Measurements from ENCODE around the gene PIKFYVE. TPM values are rescaled to one million over a fixed set of nuclear protein-coding genes. Genes with fewer than 3 reads are reported as not detected.
A peak's percentile ranks its signal among the peaks of the same experiment; 100 is the strongest.

Gene PIKFYVE
- total RNA-seq, 1 donor from 2014 or later: 13.9 TPM

DNA sequence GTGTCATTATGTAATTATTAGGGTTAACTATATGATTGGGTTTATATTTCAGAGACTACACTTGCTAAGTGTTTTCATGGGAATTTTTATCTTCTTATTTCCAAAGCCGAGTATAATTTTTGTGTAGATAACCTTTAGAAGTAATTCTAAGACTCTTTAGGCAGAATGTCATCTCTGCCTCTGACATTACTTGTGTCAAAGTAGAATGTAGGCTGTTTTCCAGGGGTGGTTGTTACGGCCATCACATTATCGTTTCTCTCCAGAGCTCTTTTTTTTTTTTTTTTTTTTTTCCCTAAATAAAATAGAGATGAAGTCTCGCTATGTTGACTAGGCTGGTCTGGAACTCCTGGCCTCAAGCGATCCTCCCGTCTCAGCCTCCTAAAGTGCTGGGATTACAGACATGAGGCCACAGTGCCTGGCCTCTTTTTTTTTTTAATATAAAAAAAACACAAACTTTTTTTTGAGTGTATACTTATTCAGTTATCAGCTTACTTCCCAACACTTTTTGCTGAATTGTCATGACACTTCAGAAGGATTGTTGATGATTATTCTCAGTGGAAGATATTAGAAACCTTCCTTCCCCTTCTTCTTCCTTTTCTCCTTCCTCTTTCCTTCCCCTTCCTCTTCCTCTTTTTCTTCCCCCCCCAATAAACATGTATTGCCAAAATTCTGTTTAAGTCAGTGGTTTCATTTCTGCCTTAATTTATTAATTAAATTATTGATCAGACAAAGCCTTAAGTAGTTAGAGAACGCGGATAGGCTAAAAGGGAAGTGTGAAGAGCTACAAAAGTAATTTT is 2.3 kb downstream of the PIKFYVE start:
- no peaks in the 10 kb centered on the region for H3K27me3 ChIP-seq (ENCODE audit: low read depth)
- peak overlapping the region; percentile 97 for H3K27ac ChIP-seq (replicated peaks)
- TF ChIP-seq, protein P1, sequence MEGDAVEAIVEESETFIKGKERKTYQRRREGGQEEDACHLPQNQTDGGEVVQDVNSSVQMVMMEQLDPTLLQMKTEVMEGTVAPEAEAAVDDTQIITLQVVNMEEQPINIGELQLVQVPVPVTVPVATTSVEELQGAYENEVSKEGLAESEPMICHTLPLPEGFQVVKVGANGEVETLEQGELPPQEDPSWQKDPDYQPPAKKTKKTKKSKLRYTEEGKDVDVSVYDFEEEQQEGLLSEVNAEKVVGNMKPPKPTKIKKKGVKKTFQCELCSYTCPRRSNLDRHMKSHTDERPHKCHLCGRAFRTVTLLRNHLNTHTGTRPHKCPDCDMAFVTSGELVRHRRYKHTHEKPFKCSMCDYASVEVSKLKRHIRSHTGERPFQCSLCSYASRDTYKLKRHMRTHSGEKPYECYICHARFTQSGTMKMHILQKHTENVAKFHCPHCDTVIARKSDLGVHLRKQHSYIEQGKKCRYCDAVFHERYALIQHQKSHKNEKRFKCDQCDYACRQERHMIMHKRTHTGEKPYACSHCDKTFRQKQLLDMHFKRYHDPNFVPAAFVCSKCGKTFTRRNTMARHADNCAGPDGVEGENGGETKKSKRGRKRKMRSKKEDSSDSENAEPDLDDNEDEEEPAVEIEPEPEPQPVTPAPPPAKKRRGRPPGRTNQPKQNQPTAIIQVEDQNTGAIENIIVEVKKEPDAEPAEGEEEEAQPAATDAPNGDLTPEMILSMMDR (IDR thresholded peaks at IDR 0.05; ENCODE audit: borderline replicate concordance): no peak
- intact Hi-C loops (cut with micrococcal nuclease): no loop called here
- no peak for DNase-seq
- no peaks in the 10 kb centered on the region for H3K9me3 ChIP-seq (replicated peaks)
- H3K4me3 ChIP-seq: peak overlapping the region; percentile 96
- peaks cover 17% of the 10 kb centered on the region for H3K36me3 ChIP-seq
- H3K4me1 ChIP-seq: peaks cover 48% of the 10 kb centered on the region

DNA sequence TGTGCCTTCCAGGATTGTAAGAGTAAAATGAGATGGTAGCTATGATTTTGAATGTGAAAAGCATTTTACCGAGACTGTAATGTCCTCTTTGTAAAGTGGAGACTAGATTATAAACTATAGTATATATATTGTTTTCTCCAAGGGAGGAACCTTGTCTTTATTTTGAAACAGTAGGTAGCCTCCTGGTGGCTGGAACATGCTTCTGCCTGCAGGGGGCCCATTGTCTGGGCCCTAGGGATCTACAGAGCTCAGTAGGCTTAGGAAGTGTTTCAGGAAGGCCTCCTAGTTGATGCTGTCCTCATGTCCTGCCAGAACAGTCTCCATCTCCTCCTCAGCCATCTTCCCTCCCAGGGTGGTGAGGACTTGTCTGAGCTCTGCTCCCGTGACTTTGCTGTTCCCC is 3.0 kb downstream of the PIKFYVE start:
- TF ChIP-seq, protein P1 (IDR thresholded peaks at IDR 0.05; ENCODE audit: borderline replicate concordance): no peak

DNA sequence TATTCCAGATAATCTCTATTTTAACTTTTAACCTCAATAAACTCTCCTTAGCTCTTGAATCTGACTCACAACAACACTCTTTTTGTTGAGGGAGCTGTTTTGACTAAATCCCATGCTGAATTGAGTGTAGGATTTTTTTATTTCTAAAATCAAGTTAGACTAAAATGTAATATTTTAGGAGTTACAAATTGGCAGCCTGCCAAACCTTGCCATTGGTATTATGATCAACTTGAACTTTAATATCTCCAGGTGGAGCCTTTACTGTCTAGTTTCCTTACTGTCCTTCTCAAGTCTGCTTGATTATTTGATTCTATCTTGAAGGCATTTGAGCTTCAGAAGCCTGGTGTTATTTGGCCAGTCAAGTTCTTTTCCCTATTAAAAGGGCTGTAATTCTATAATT is 8.7 kb downstream of the PIKFYVE start:
- Histone ChIP-seq H3K27me3 (ENCODE audit: low read depth) (no peaks in the 10 kb centered on the region), H3K27ac (replicated peaks) (no peak overlapping the region), H3K4me3 (no peak overlapping the region), H3K36me3 (peaks cover 80% of the 10 kb centered on the region), H3K4me1 (peaks cover under 1% of the 10 kb centered on the region), H3K9me3 (replicated peaks) (no peaks in the 10 kb centered on the region)
- no peak for DNase-seq
- TF ChIP-seq, protein P1 (IDR thresholded peaks at IDR 0.05; ENCODE audit: borderline replicate concordance): no peak
- intact Hi-C loops (cut with micrococcal nuclease): no loop called here

More for the DNA sequence above, 3.0 kb downstream of the PIKFYVE start:
- peaks cover 48% of the 10 kb centered on the region for H3K4me1 ChIP-seq
- DNase-seq: no peak
- H3K4me3 ChIP-seq: no peak overlapping the region
- H3K27ac ChIP-seq (replicated peaks): no peak overlapping the region
- intact Hi-C loops (cut with micrococcal nuclease): no loop called here
- no peaks in the 10 kb centered on the region for H3K27me3 ChIP-seq (ENCODE audit: low read depth)
- peaks cover 24% of the 10 kb centered on the region for H3K36me3 ChIP-seq
- no peaks in the 10 kb centered on the region for H3K9me3 ChIP-seq (replicated peaks)

DNA sequence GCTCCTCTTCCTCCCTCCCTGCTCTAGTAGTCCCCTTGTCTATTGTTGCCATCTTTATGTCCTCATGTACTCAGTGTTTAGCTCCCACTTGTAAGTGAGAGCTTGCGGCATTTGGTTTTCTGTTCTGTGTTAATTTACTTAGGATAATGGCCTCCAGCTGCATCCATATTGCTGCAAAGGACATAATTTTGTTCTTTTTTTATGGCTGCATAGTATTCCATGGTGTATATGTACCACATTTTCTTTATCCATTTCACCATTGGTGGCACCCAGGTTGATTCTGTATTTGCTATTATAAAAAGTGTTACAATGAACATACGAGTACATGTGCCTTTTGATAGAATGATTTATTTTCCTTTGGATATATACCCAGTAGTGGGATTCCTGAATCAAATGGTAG is 12.5 kb downstream of the PIKFYVE start:
- Histone ChIP-seq H3K4me3 (no peak overlapping the region), H3K36me3 (peaks cover 98% of the 10 kb centered on the region), H3K27me3 (ENCODE audit: low read depth) (no peaks in the 10 kb centered on the region), H3K4me1 (peaks cover 24% of the 10 kb centered on the region), H3K9me3 (replicated peaks) (no peaks in the 10 kb centered on the region), H3K27ac (replicated peaks) (no peak overlapping the region)
- TF ChIP-seq, protein P1 (IDR thresholded peaks at IDR 0.05; ENCODE audit: borderline replicate concordance): no peak
- intact Hi-C loops (cut with micrococcal nuclease): no loop called here
- DNase-seq: no peak

DNA sequence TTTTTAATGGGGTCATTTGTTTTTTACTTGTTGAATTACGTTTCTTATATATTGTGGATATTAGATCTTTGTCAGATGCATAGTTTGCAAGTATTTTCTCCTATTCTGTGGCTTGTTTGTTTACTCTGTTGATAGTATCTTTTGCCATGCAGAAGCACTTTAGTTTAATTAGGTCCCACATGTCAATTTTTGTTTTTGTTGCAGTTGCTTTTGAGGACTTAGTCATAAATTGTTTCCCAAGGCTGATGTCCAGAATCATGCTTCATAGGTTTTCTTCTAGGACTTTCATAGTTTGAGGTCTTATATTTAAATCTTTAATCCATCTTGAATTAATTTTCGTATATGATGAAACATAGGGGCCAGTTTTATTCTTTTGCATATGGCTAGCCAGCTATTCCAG is 13.2 kb downstream of the PIKFYVE start:
- H3K27me3 ChIP-seq (ENCODE audit: low read depth): no peaks in the 10 kb centered on the region
- intact Hi-C loops (cut with micrococcal nuclease): no loop called here
- H3K9me3 ChIP-seq (replicated peaks): no peaks in the 10 kb centered on the region
- H3K4me1 ChIP-seq: peaks cover 24% of the 10 kb centered on the region
- DNase-seq: no peak
- H3K4me3 ChIP-seq: no peak overlapping the region
- TF ChIP-seq, protein P1 (IDR thresholded peaks at IDR 0.05; ENCODE audit: borderline replicate concordance): no peak
- no peak overlapping the region for H3K27ac ChIP-seq (replicated peaks)
- H3K36me3 ChIP-seq: peaks cover 97% of the 10 kb centered on the region
